Kasumi-1 (cell line): ENCODE measurements around the gene NACC2.
A peak's percentile ranks its signal among the peaks of the same experiment; 100 is the strongest.

Experiments
- DNase-seq, 2 experiments: peaks; one replicate each; lab custom pipeline; 2025; lab: John Stamatoyannopoulos, UW

The NACC2 gene

DNA sequence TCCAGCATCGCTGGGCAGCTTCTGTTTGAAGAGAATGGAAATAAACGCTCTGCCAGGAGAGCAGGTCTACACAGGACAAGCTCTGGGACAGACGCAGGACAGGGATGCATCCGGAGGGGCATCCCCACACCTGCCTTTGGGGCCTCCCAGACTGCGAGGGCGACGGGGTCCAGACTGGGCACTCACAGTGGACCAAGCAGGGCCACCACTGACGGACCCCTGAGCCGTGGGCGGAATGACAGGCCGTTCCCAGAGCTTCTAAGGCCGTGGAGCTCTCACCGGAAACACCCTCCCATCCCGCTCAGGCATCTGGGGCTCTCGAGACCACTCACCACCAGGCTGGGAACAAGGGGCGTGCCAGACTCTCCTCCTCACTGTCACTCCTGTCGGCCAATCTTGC is 34.1 kb upstream of the NACC2 start:
- DNase-seq: no peak

GRCh38 chr9:136128436-136128835 is 33.3 kb upstream of the NACC2 start:
- DNase-seq: no peak

DNA sequence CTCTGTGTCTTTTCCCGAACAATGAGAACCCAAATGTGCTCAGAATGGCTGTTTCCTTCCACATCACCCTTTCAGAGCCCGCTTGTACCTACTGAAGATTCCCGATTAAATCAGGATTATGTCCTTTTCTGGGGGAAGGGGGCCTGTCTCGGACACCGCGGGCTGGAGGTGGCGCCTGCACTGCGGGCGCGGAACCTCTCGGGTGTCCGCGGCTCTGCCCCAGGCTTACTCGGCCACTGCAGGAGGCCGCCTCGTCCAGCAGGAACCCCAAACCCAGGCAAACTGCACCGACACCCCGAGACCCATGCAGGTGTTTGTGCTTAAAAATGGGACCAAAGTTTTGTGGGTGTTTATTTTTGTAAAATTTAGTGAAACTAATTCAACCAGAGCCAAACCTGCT is 32.2 kb upstream of the NACC2 start:
- DNase-seq: no peak

- no peak for DNase-seq
Measured at GRCh38 chr9:136124976-136125692, 30.0 kb upstream of the NACC2 start.

DNA sequence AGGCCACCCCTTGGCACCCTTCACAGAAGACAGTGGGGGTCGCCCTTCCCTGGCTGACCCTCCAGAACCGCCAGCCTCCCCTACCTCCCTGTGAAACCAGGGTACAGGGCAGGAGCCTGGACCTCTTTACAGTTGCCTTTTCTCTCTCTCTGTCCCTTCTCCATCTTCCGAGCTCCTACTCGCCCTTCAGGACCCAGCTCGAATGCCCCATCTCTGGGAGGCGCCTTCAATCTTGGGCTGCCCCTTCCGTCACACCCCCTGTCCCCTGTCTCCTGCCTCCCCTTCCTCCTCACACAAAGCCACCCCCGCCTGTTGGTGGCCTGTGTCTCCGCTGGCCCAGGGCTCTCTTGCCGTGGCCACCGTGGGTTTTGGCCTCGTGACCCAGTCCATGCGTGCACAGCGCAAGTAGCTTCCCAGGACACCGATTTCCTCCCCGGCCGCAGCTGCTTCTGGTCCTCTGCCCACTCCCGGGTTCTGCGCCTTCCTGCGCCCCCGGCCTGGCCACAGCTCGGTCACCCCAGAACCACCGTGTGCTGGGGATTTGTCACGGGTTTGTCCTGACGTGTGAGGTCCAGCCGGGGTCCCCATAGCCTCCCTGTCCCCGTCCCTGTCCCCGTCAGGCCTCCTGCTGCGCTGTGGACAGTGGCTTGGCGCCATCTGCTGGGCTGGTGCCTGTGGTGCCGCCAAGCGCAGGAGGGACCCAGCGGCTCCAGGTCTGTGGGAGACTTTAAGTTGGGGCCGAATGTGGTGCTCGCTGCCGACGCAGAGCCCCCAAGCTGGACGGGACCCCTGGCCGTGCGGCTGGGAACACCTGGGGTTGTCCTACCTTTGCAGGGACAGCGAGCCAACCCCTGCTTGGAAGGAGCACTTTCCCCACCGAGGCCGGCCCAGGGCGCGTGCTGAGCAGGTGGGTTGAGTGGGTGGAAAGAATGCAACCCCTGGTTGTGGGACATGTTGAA is 27.6 kb upstream of the NACC2 start:
- peak; percentile 38 to 44 for DNase-seq

GRCh38 chr9:136121801-136122200 is 26.7 kb upstream of the NACC2 start:
- DNase-seq: no peak

DNA sequence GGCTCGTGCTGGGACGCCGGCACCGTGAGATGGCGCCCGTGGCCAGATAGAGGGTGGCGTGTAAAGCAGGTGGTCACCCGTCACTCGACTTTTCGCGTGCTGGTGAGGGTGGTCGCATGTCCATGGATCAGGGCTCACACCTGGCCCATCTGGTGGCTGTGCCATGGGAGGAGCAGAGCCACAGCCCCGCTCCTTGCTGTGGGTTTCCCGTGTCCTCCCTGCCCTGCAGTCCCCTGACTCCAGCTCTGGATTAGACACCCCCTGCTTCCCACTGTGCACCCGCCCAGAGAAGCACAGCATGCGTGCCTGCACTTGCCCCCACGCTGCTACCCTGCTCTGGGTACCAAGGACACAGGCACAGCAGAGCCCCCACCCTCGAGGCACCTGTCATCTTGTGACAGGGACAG is 25.4 kb upstream of the NACC2 start:
- DNase-seq: no peak

GRCh38 chr9:136119883-136120393 is 24.8 kb upstream of the NACC2 start:
- no peak for DNase-seq

DNA sequence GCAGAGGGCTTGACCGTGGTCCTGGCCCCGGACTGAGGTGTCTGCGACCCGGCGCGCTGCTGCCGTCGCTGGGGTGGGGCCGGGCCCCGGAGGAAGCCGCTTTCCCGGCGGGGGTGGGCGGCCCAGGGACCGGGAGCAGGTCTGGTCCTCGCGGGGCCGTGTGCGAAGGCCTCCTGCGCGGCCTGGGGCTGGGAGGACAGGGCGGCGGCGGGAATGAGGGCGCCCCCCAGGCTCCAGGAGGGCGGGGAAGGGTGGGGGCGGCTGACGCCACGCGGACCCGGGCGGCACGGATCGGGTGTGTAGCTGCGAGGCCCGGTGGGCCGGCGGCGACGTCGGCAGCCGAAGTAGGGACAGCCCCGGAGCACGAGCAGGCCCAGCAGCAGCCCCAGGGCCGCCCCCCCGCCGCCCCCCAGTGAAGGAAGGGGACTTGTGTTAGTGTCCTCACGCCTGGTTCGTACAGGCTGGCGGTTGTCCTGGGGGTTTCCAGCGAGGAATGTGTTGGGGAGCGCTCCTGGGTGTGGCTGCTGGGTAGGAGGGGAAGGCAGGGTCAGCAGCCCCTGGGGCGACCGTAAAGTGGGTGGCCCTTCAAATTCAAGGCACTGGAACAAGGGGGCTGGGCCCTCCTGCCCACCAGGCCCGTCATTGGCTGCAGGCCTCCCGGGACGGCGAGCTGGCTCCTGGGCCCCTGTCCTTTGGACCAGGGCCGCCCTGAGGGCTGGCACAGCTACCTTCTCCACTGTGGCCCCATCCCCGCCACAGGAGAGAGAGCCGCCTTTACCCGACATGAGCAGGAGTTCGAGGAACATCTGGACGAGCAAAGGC is 24.2 kb upstream of the NACC2 start:
- peak; percentile 25 to 32 for DNase-seq

DNA sequence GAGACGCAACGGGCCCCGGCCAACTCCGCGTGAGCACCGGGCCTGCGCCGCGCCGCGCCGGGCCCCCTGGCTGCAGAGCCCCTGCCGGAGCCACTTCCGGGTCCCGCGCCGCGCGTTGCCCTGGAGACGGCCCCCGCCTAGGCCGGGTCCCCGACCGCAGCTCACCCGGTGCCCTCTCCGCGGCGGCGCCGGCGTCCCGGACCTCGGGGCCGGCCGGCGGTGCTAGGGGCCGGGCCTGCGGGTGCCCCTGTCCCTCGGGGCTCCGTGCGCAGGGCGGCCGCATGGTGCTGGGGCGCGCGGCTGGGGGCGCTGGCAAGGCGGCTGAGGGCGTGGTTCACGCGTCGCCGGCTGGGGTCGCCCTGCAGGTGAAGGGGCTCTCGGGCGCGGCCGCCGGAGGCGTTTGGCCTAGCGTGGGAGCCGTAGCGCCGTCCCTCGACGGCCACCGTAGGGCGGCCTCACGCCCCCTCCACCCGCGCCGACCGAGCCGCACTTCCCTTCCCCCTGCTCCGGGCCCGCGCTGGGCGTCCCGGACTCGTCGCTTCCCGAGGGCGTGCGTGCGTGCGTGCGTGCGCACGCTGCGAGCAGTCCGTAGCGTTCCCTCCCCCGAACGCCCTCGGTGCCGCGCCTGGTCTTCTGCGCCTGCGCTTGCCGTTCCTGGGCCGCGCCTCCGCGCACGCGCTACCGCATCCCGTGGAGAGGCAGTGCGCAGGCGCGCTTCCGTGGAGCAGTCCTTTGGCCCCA is 23.4 kb upstream of the NACC2 start, which contains the start of gene TMEM250:
TSS of gene TMEM250 (minus strand) at position 556 of the 741 bp plus-strand sequence. CDS start 1,975 bp downstream, outside the sequence.
- DNase-seq: peak; percentile 90

DNA sequence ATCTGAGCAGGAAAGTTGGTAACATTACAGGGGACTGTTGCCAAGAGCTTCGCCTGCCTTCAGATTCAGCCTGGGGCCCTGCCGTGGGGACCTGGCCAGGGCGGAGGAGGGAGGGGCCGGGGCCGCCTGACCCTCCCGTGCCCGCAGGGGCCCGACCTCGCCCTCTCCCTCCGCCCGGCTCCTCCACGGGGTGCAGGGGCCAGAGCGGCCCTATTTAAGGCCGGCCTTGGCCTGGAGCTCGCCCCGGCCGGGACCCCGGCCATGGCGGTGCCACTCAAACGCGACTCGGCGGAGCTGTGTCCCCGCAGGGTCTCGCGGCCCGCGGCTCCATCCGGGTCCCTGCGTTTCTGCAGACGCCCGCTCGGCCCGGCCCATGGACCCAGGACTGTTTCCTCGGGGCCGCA is 22.8 kb upstream of the NACC2 start:
- no peak for DNase-seq

DNA sequence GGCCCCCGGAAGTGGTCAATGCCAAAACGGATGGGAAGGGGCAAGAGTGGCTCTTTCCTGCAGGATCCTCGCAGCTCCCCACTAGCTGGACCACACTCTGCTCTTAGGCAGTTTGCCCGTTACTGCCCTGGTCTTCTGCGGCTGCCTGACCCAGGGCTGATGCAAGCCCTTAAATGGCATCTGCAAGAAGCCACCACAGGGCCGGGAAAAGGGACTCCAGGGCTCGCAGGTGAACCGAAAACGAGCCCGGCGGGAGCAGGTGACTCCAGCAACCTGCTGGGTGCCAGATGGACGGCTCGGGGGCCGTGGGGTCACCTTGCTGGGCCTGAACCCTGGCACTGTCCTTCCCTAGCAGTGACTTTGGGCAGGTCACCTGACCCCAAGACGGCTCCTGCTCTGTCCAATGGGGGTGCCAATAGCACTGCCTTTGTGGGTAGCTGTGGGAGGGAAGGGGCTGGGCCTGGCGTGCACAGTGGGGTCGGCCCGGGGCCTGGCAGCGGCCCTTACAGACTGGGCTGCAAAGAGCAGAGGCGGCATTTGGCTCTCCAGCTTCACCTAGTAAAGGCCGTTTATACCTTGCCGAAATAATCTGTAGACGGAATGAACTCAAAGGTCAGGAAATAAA is 22.3 kb upstream of the NACC2 start:
- DNase-seq: no peak

DNA sequence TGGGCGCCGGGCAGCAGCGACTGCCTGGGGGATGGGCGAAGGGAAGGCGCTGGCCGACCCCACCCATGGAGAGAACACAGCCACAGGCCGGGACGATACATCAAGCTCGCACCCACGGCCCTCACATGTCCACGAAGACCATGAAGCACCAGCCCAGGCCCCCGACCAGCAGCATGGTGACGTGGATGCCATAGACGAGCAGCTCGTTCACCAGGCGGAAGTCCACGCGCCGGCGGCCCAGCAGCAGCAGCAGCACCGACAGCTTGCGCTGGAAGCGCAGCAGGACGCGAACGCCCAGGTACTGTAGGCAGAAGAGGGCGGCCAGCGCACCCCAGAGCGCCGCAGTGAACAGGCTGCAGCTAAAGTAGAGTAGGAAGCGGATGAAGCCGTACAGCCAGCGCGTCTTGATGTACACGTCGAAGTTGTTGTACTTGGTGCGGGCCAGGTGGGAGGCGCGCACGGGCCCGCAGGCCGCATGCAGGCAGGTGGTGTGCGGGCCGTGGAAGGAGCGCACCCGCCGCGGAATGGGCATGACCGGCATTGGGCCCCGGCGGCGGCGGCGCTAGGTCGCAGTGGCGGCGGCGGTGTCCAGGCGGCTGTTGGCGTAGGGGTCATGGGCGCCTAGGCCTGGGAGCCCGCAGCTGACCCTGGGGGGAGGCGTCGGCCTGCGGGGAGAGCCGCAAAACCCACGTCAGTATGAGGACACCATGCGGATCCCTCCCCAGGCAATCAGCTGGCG is 21.4 kb upstream of the NACC2 start:
- no peak for DNase-seq

DNA sequence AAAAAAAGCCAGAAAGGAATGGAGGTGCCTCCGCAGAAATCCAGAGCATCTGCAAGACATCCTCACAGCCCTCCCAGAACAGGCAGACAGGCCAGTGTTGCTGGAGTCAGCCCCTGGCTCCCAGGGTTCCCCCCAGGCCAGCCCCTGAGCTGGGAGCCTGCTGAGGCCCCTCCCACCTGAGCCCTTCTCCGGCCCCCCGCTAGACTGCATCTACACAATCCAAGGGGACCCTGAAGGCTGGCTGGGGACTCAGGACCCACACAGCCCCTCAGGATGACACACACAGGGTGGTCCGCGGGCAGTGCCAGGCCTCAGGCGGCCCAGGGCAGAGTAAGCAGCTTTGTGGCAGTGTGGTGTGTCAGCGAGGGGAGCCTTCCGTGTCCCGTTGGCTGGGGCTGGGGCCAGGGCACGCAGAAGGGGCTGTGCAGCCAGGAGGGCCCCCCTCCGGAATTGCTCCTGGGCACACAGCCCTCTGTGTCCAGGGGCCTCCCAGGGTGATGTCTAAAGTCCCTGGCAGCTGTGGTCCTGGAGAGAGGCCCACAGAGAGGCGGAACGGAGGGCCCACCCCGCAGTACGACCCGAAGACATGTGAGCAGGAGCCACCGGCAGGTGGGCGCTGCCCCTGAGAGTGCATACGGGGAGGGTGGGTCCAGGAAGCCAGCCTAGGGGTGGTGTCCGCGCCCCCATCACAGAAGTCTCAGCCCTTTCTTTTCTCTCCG is 20.7 kb upstream of the NACC2 start:
- DNase-seq: no peak

DNA sequence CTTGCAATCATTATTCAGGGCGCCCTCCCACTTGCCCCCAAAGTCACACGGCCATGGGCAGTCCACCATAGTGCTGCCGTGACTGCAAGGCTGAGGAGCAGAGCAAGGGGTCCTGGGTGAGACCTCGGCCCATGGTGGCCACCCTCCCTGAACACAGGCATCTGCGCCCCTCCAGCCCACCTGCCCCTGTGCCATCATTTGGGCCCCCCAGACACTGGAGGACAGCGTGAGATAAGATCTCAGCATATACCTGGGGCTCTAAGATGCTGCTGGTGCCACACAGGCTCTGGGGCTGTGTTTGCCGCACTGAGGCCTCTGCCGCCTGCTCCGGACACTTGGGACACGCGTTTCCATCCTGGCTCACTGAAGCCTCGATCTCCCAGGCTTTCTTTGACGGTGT is 20.1 kb upstream of the NACC2 start:
- DNase-seq: no peak

- DNase-seq: no peak
Measured at GRCh38 chr9:136114610-136115009, 19.5 kb upstream of the NACC2 start.

DNA sequence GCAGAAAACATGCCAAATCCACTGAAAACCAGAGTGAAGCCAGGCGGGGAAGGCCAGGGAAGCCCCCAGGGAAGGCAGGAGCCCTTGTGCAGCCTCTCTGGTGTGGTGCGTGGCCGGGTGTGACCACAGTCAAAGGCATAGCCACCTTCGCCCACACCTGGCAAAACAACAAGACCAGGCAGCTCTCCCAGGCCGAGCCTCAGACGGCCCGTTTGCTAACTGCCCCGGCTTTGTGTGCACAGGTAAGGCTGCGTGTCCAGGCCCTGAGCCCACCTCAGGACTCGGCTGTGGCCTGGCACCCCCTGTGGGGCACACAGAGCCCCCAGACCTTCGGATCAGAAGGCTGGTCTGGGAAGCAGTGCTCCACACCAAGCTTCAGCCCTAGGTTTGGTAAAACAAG is 17.5 kb upstream of the NACC2 start:
- DNase-seq: no peak

- no peak for DNase-seq
Measured at GRCh38 chr9:136111910-136112309, 16.8 kb upstream of the NACC2 start.

- no peak for DNase-seq
Measured at GRCh38 chr9:136111190-136111589, 16.1 kb upstream of the NACC2 start.
